Measurements from ENCODE around the gene NR1H4. TPM values are rescaled to one million over a fixed set of nuclear protein-coding genes. Genes with fewer than 3 reads are reported as not detected.
"Not testable (repeated sequence)": the region's sequence is repeated elsewhere in the genome, so short reads cannot be mapped to it uniquely, and the experiment has no call there.

The NR1H4 gene
- polyA plus RNA-seq, 3 donors from 2014 or later, result not detected

GRCh38 chr12:100574187-100575074 lies 100.8 kb downstream of the NR1H4 start:
- H3K36me3 Mint-ChIP-seq, result no peaks in the 10 kb centered on the region
- H3K9me3 Mint-ChIP-seq, result no peaks in the 10 kb centered on the region
- peaks cover 0 to 10% (median 3%) of the 10 kb centered on the region in 3 donors for H3K27me3 Mint-ChIP-seq (ENCODE audit: low read depth in 3 of 3)
- H3K4me3 Mint-ChIP-seq, result peak overlapping the region; percentile 85 to 92 (median 89)
- no peak overlapping the region for H3K27ac Mint-ChIP-seq
- DNase-seq, result no peak
- peaks cover 13% of the 10 kb centered on the region in 2 donors for H3K4me1 Mint-ChIP-seq

GRCh38 chr12:100576331-100577036 lies 102.8 kb downstream of the NR1H4 start:
- Mint-ChIP-seq H3K27me3 (ENCODE audit: low read depth in 3 of 3) (peaks cover 0 to 9% (median 3%) of the 10 kb centered on the region in 3 donors), H3K27ac (no peak overlapping the region), H3K4me1 (peaks cover 13% of the 10 kb centered on the region in 2 donors), H3K9me3 (no peaks in the 10 kb centered on the region), H3K36me3 (no peaks in the 10 kb centered on the region), H3K4me3 (no peak overlapping the region)
- DNase-seq, result no peak

- no peak overlapping the region for H3K27ac Mint-ChIP-seq
- peaks cover 8 to 10% of the 10 kb centered on the region in 2 donors for H3K4me1 Mint-ChIP-seq
- H3K4me3 Mint-ChIP-seq, result no peak overlapping the region
- peaks cover 0 to 3% (median 0%) of the 10 kb centered on the region in 6 donors for H3K9me3 Mint-ChIP-seq
- DNase-seq, result no peak
- H3K36me3 Mint-ChIP-seq, result no peaks in the 10 kb centered on the region
- peaks cover 0 to 3% (median under 1%) of the 10 kb centered on the region in 3 donors for H3K27me3 Mint-ChIP-seq (ENCODE audit: low read depth in 3 of 3)
These were observed 105.3 kb downstream of the NR1H4 start for GRCh38 chr12:100578923-100579322.

GRCh38 chr12:100579844-100580243 lies 106.2 kb downstream of the NR1H4 start:
- H3K4me1 Mint-ChIP-seq, result peaks cover 0 to 1% of the 10 kb centered on the region in 2 donors
- H3K9me3 Mint-ChIP-seq, result peaks cover 0 to 3% (median 1%) of the 10 kb centered on the region in 6 donors
- peaks cover 0 to 3% (median 0%) of the 10 kb centered on the region in 3 donors for H3K27me3 Mint-ChIP-seq (ENCODE audit: low read depth in 3 of 3)

GRCh38 chr12:100584256-100584655 lies 110.6 kb downstream of the NR1H4 start:
- Mint-ChIP-seq H3K9me3 (peaks cover 4 to 36% (median 21%) of the 10 kb centered on the region in 6 donors), H3K4me3 (no peak overlapping the region), H3K27me3 (ENCODE audit: low read depth in 3 of 3) (peaks cover 1 to 3% (median 3%) of the 10 kb centered on the region in 3 donors), H3K27ac (no peak overlapping the region), H3K4me1 (no peaks in the 10 kb centered on the region), H3K36me3 (peaks cover 0 to 9% (median 6%) of the 10 kb centered on the region in 3 donors)
- DNase-seq, result no peak

More at GRCh38 chr12:100579844-100580243, 106.2 kb downstream of the NR1H4 start:
- no peak for DNase-seq
- H3K36me3 Mint-ChIP-seq, result no peaks in the 10 kb centered on the region
- H3K27ac Mint-ChIP-seq, result no peak overlapping the region
- no peak overlapping the region for H3K4me3 Mint-ChIP-seq

GRCh38 chr12:100591979-100592378 lies 118.3 kb downstream of the NR1H4 start:
- H3K4me3 Mint-ChIP-seq, result no peak overlapping the region
- peaks cover 0 to 3% (median 3%) of the 10 kb centered on the region in 3 donors for H3K27me3 Mint-ChIP-seq (ENCODE audit: low read depth in 3 of 3)
- no peaks in the 10 kb centered on the region for H3K4me1 Mint-ChIP-seq
- peaks cover 1 to 23% (median 13%) of the 10 kb centered on the region in 6 donors for H3K9me3 Mint-ChIP-seq
- no peak overlapping the region for H3K27ac Mint-ChIP-seq
- no peaks in the 10 kb centered on the region for H3K36me3 Mint-ChIP-seq
- DNase-seq, result no peak

GRCh38 chr12:100593490-100593889 lies 119.8 kb downstream of the NR1H4 start:
- Mint-ChIP-seq H3K9me3 (peaks cover 0 to 9% (median 5%) of the 10 kb centered on the region in 6 donors), H3K27me3 (ENCODE audit: low read depth in 3 of 3) (peaks cover 0 to 3% (median 3%) of the 10 kb centered on the region in 3 donors), H3K4me3 (no peak overlapping the region), H3K4me1 (no peaks in the 10 kb centered on the region), H3K36me3 (no peaks in the 10 kb centered on the region), H3K27ac (no peak overlapping the region)
- no peak for DNase-seq

GRCh38 chr12:100601626-100602025 lies 128.0 kb downstream of the NR1H4 start:
- H3K9me3 Mint-ChIP-seq, result peaks cover 0 to 6% (median 0%) of the 10 kb centered on the region in 6 donors
- no peak overlapping the region for H3K4me3 Mint-ChIP-seq
- peaks cover 0 to 5% (median 0%) of the 10 kb centered on the region in 3 donors for H3K27me3 Mint-ChIP-seq (ENCODE audit: low read depth in 3 of 3)
- H3K4me1 Mint-ChIP-seq, result no peaks in the 10 kb centered on the region
- DNase-seq, result no peak
- H3K27ac Mint-ChIP-seq, result no peak overlapping the region
- H3K36me3 Mint-ChIP-seq, result peaks cover 0 to 13% (median 0%) of the 10 kb centered on the region in 3 donors

GRCh38 chr12:100602997-100603396 lies 129.3 kb downstream of the NR1H4 start:
- peaks cover 0 to 11% (median 0%) of the 10 kb centered on the region in 6 donors for H3K9me3 Mint-ChIP-seq
- not testable (repeated sequence) for H3K4me1 Mint-ChIP-seq; H3K27ac Mint-ChIP-seq; DNase-seq; H3K27me3 Mint-ChIP-seq (ENCODE audit: low read depth in 3 of 3); H3K4me3 Mint-ChIP-seq
- peaks cover 0 to 17% (median 0%) of the 10 kb centered on the region in 3 donors for H3K36me3 Mint-ChIP-seq

- H3K4me1 Mint-ChIP-seq, result no peaks in the 10 kb centered on the region
- H3K9me3 Mint-ChIP-seq, result peaks cover 0 to 9% (median 0%) of the 10 kb centered on the region in 6 donors
- H3K4me3 Mint-ChIP-seq, result no peak overlapping the region
- DNase-seq, result peak in 1 of 3 donors; percentile 0
- peaks cover 0 to 17% (median 0%) of the 10 kb centered on the region in 3 donors for H3K36me3 Mint-ChIP-seq
- no peak overlapping the region for H3K27ac Mint-ChIP-seq
- H3K27me3 Mint-ChIP-seq (ENCODE audit: low read depth in 3 of 3), result peaks cover 0 to 5% (median 3%) of the 10 kb centered on the region in 3 donors
These were observed 135.1 kb downstream of the NR1H4 start for GRCh38 chr12:100608776-100609175.

GRCh38 chr12:100610666-100611430 lies 137.2 kb downstream of the NR1H4 start:
- peaks cover 0 to 5% (median 3%) of the 10 kb centered on the region in 3 donors for H3K27me3 Mint-ChIP-seq (ENCODE audit: low read depth in 3 of 3)
- no peak for DNase-seq
- no peak overlapping the region for H3K4me3 Mint-ChIP-seq
- no peak overlapping the region for H3K27ac Mint-ChIP-seq
- H3K9me3 Mint-ChIP-seq, result peaks cover 0 to 9% (median 0%) of the 10 kb centered on the region in 6 donors
- no peaks in the 10 kb centered on the region for H3K4me1 Mint-ChIP-seq
- H3K36me3 Mint-ChIP-seq, result peaks cover 0 to 10% (median 0%) of the 10 kb centered on the region in 3 donors

- no peak for DNase-seq
- H3K4me1 Mint-ChIP-seq, result no peaks in the 10 kb centered on the region
- H3K27me3 Mint-ChIP-seq (ENCODE audit: low read depth in 3 of 3), result peaks cover 0 to 3% (median 0%) of the 10 kb centered on the region in 3 donors
These were observed 138.9 kb downstream of the NR1H4 start for GRCh38 chr12:100612606-100613005.

More at GRCh38 chr12:100612606-100613005, 138.9 kb downstream of the NR1H4 start:
- Mint-ChIP-seq H3K27ac (no peak overlapping the region), H3K9me3 (peaks cover 0 to 3% (median 0%) of the 10 kb centered on the region in 6 donors), H3K4me3 (no peak overlapping the region), H3K36me3 (no peaks in the 10 kb centered on the region)

All from immature natural killer cell (primary cell).